K562 (cell line): ENCODE measurements around the gene HOTAIR. TPM values are rescaled to one million over a fixed set of nuclear protein-coding genes. Genes with fewer than 3 reads are reported as not detected.

Experiments
- CBFA2T2 ChIP-seq: fragments of 450-650 bp; conservative IDR thresholded peaks from 2 replicates; pipeline ENCODE4 v1.6.1; 2017; ENCODE audit warnings: mild to moderate bottlenecking
- GTF2B ChIP-seq: IDR thresholded peaks from 2 replicates; pipeline ENCODE4 v1.6.1; 2011; ENCODE audit not compliant: insufficient read length; ENCODE audit errors: extremely low read depth
- NBN ChIP-seq: fragments of 450-650 bp; IDR thresholded peaks from 2 replicates; pipeline ENCODE4 v1.6.1; 2016; ENCODE audit warnings: low read depth, mild to moderate bottlenecking
- NFIC ChIP-seq: fragments of 450-650 bp; IDR thresholded peaks from 2 replicates; pipeline ENCODE4 v1.6.1; 2017; ENCODE audit warnings: mild to moderate bottlenecking, inconsistent platforms
- SAP30 ChIP-seq: fragments of 200-600 bp; sonication (generic); IDR thresholded peaks from 2 replicates; pipeline ENCODE4 v1.6.1; 2012; ENCODE audit warnings: borderline replicate concordance, low read depth, mild to moderate bottlenecking, moderate library complexity, low read length, control low read depth, inconsistent platforms; ENCODE audit not compliant: insufficient read depth, poor library complexity, severe bottlenecking
- ZNF398 ChIP-seq: fragments of 250-450 bp; sonication (Bioruptor Pico); IDR thresholded peaks from 2 replicates; pipeline ENCODE4 v1.8.0; 2021; ENCODE audit warnings: moderate library complexity, mild to moderate bottlenecking, inconsistent platforms
- polyA plus RNA-seq, 8 experiments: library from polyadenylated mRNA; depleted of rRNA in 4 of 8; stranded (reverse) in 5 of 8; unstranded in 3 of 8; fragments of >200 nt; fragmentation: Nextera tagmentation in 2 of 8; fragmentation: Illumina TruSeq in 1 of 8; extraction: Ambion mirVana in 2 of 8; extraction: Trizol in 1 of 8; gene quantifications; 2 replicates each; pipeline versions ENCODE4 v1.2.1 to v1.2.3, GENCODE V29; 2011 to 2014; ENCODE audit warnings: inconsistent platforms in 1 of 8, missing spikeins in 1 of 8
- total RNA-seq, 7 experiments: library from RNA; depleted of rRNA in 6 of 7; stranded (reverse); fragments of >200 nt in 6 of 7; fragmentation: Illumina TruSeq in 2 of 7; extraction: Trizol in 2 of 7; gene quantifications; 2 replicates each; pipeline versions ENCODE4 v1.2.1 to v1.2.3, GENCODE V29; 2011 to 2021; ENCODE audit warnings: low replicate concordance in 1 of 7
- TF ChIP-seq, protein P1 (sequence below): fragments of 200-800 bp; sonication (Bioruptor generic); IDR thresholded peaks from 2 replicates; pipeline ENCODE4 v1.6.1; 2017; ENCODE audit warnings: missing genetic modification characterization, missing compliant biosample characterization

Gene HOTAIR
- total and polyA plus RNA-seq, 9 of the 15 experiments (the other 6 are each of a cell fraction or from before 2014, with no cell fraction given): 0.04 TPM; not detected in 8

GRCh38 chr12:54016051-54016450 is 41.3 kb upstream of the HOTAIR start (continued):
- TF ChIP-seq, protein P1, sequence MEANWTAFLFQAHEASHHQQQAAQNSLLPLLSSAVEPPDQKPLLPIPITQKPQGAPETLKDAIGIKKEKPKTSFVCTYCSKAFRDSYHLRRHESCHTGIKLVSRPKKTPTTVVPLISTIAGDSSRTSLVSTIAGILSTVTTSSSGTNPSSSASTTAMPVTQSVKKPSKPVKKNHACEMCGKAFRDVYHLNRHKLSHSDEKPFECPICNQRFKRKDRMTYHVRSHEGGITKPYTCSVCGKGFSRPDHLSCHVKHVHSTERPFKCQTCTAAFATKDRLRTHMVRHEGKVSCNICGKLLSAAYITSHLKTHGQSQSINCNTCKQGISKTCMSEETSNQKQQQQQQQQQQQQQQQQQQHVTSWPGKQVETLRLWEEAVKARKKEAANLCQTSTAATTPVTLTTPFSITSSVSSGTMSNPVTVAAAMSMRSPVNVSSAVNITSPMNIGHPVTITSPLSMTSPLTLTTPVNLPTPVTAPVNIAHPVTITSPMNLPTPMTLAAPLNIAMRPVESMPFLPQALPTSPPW (CRISPR knock-in tag): no peak
- no peak for TF ChIP-seq GTF2B
- TF ChIP-seq CBFA2T2: no peak
- TF ChIP-seq ZNF398: no peak
- TF ChIP-seq SAP30: no peak
- no peak for TF ChIP-seq NBN
- no peak for TF ChIP-seq NFIC
- TF ChIP-seq, all 486 proteins: peak for 0
